Calu3 (cell line): ENCODE data around the gene EXOC7. TPM values are rescaled to one million over a fixed set of nuclear protein-coding genes. Genes with fewer than 3 reads are reported as not detected.

Experiments used
- BruUV-seq: library from RNA; stranded (reverse); fragments of 400-500 nt; replicated peaks from 2 replicates; lab custom pipeline; 2021; lab: Mats Ljungman, UMichigan
- CTCF ChIA-PET: fragments of 300-600 bp; sonication (Branson Sonifier 250); formaldehyde crosslinking; loops from one replicate; lab custom pipeline; 2022; ENCODE audit warnings: antibody characterized with exemption; lab: Charles Lee
- DNase-seq: peaks from one replicate; pipeline ENCODE4 v3.0.0; 2022
- H3K27ac Mint-ChIP-seq: one replicate; pipeline ENCODE4 v1.8.0; 2022; ENCODE audit warnings: mixed read lengths; ENCODE audit not compliant: unreplicated experiment
- H3K27me3 Mint-ChIP-seq: one replicate; pipeline ENCODE4 v1.8.0; 2022; ENCODE audit warnings: mixed read lengths; ENCODE audit not compliant: unreplicated experiment
- H3K36me3 Mint-ChIP-seq: one replicate; pipeline ENCODE4 v1.8.0; 2022; ENCODE audit warnings: mild to moderate bottlenecking, moderate library complexity, mixed read lengths; ENCODE audit not compliant: insufficient read depth, unreplicated experiment
- H3K4me1 Mint-ChIP-seq: one replicate; pipeline ENCODE4 v1.8.0; 2022; ENCODE audit warnings: mild to moderate bottlenecking, low read depth, mixed read lengths; ENCODE audit not compliant: unreplicated experiment
- H3K4me3 Mint-ChIP-seq: one replicate; pipeline ENCODE4 v1.8.0; 2022; ENCODE audit warnings: mild to moderate bottlenecking, low read depth, moderate library complexity, mixed read lengths; ENCODE audit not compliant: unreplicated experiment
- H3K9me3 Mint-ChIP-seq: one replicate; pipeline ENCODE4 v1.8.0; 2022; ENCODE audit warnings: low read depth, mixed read lengths; ENCODE audit not compliant: unreplicated experiment
- CTCF ChIP-seq: fragments of 200-600 bp; IDR thresholded peaks from one replicate; pipeline ENCODE4 v1.8.0; 2022; ENCODE audit warnings: antibody characterized with exemption; ENCODE audit not compliant: unreplicated experiment
- intact Hi-C: fragments of 100-400 bp; cut with micrococcal nuclease; formaldehyde crosslinking; loops from one replicate; pipeline ENCODE4 v1.10.0; 2022; ENCODE audit not compliant: unreplicated experiment
- total RNA-seq: library from RNA; stranded (reverse); gene quantifications from 2 replicates; pipeline ENCODE4 v1.2.3, GENCODE V29; 2022

Gene EXOC7
- total RNA-seq, 1 experiment from 2014 or later: 122 TPM

GRCh38 chr17:76083536-76084182, 19.9 kb downstream of the EXOC7 start:
- H3K4me3 Mint-ChIP-seq: no peak overlapping the region
- DNase-seq: no peak
- no peak for TF ChIP-seq CTCF
- H3K27me3 Mint-ChIP-seq: peaks cover 11% of the 10 kb centered on the region
- H3K4me1 Mint-ChIP-seq: no peaks in the 10 kb centered on the region
- no TSS peak for BruUV-seq
- peaks cover 42% of the 10 kb centered on the region for H3K36me3 Mint-ChIP-seq
- no peaks in the 10 kb centered on the region for H3K9me3 Mint-ChIP-seq
- H3K27ac Mint-ChIP-seq: no peak overlapping the region
- intact Hi-C loops: no loop called here
- CTCF ChIA-PET: no interaction called here

DNA sequence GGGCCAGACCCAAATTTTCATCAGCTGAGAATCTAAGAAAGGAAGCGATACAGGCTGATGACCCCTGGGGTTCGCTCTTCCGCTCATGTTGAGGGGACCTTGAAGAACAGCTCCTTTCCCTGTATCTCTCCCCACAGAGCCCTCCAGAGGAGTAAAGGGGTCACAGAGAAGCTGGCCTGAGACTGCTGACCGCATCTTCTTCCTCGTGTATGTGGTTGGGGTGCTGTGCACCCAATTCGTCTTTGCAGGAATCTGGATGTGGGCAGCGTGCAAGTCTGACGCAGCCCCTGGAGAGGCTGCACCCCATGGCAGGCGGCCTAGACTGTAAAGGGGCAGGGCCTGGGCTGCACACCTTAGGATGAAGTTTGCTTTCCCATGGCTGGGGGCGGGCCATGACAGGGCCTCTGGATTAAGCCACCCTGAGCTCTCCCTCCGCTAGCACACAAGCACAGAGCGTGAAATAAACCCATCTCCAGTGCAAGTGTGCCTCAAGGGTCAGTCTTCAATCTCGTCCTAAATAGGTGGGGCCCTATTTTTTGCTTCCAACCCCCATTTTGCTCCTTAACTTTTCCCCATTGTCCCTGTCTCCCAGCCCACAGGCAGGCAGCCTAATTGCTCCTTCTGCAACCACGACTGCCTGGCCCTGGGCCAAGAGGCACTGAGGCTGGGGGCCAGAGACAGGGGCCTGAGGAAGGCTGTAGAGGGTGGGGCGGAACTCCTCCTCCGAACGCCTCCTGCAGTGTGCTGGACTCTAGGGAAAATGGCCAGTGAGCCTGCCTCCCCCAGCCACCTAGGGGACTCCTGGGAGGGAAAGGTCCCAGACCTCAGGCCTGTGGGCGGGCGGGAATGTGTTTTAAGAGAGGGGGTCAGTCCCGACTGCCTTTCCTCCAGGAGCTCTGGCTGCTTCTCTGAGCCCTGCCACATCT, 21.0 kb downstream of the EXOC7 start:
- Mint-ChIP-seq H3K27me3 (peaks cover 22% of the 10 kb centered on the region), H3K27ac (peak overlapping the region; percentile 14), H3K4me3 (no peak overlapping the region), H3K36me3 (peaks cover 51% of the 10 kb centered on the region), H3K4me1 (no peaks in the 10 kb centered on the region), H3K9me3 (no peaks in the 10 kb centered on the region)
- DNase-seq: no peak
- BruUV-seq: no TSS peak
- CTCF ChIA-PET: no interaction called here
- no peak for TF ChIP-seq CTCF
- intact Hi-C loops: no loop called here

- H3K9me3 Mint-ChIP-seq: no peaks in the 10 kb centered on the region
- CTCF ChIA-PET: no interaction called here
- H3K27ac Mint-ChIP-seq: peak overlapping the region; percentile 14
- intact Hi-C loops: no loop called here
- BruUV-seq: no TSS peak
- no peak overlapping the region for H3K4me3 Mint-ChIP-seq
- peaks cover 32% of the 10 kb centered on the region for H3K27me3 Mint-ChIP-seq
- no peak for TF ChIP-seq CTCF
- peaks cover 51% of the 10 kb centered on the region for H3K36me3 Mint-ChIP-seq
- H3K4me1 Mint-ChIP-seq: no peaks in the 10 kb centered on the region
- DNase-seq: no peak
Observed at GRCh38 chr17:76081295-76082210, 22.0 kb downstream of the EXOC7 start.

- no TSS peak for BruUV-seq
- Mint-ChIP-seq H3K36me3 (peaks cover 51% of the 10 kb centered on the region), H3K27me3 (peaks cover 40% of the 10 kb centered on the region), H3K9me3 (no peaks in the 10 kb centered on the region), H3K4me1 (no peaks in the 10 kb centered on the region), H3K4me3 (no peak overlapping the region), H3K27ac (peak overlapping the region; percentile 14)
- TF ChIP-seq CTCF: no peak
- DNase-seq: no peak
- intact Hi-C loops: no loop called here
- CTCF ChIA-PET: interaction anchor here (1.6 kb wide), 1 partner anchor 66 kb away, joined by 6 read pairs; no protein-coding TSS in a partner anchor
Observed at GRCh38 chr17:76080768-76081287, 22.8 kb downstream of the EXOC7 start.
